ENCODE data around the gene GPD2. TPM values are rescaled to one million over a fixed set of nuclear protein-coding genes. Genes with fewer than 3 reads are reported as not detected.

The GPD2 gene
- total and polyA plus RNA-seq, 2 of the 13 experiments (the other 11 are each of a cell fraction or from before 2014, with no cell fraction given) = not detected

- TF ChIP-seq ZNF800 (CRISPR knock-in tag; IDR thresholded peaks at IDR 0.05) (peak; percentile 92), ZNF672 (CRISPR knock-in tag; IDR thresholded peaks at IDR 0.05) (no peak), REXO4 (CRISPR knock-in tag; IDR thresholded peaks at IDR 0.05; ENCODE audit: borderline replicate concordance) (no peak), SP2 (CRISPR knock-in tag; IDR thresholded peaks at IDR 0.05) (no peak), TCF7 (IDR thresholded peaks at IDR 0.05; ENCODE audit: low read depth) (no peak), PHF21A (CRISPR knock-in tag; IDR thresholded peaks at IDR 0.05) (no peak), MAF1 (CRISPR knock-in tag; IDR thresholded peaks at IDR 0.05; ENCODE audit: borderline replicate concordance) (no peak), ASH2L (IDR thresholded peaks at IDR 0.05; ENCODE audit: insufficient read length, low read depth, low read length) (peak; percentile 85), SP140L (CRISPR knock-in tag; IDR thresholded peaks at IDR 0.05; ENCODE audit: borderline replicate concordance) (no peak), ZNF761 (CRISPR knock-in tag; conservative IDR thresholded peaks at IDR 0.05) (no peak), ZNF235 (CRISPR knock-in tag; IDR thresholded peaks at IDR 0.05; ENCODE audit: borderline replicate concordance) (no peak), ZNF616 (CRISPR knock-in tag; IDR thresholded peaks at IDR 0.05; ENCODE audit: low read depth) (peak; percentile 75; the same call in 1 of the 2 replicates), ZNF674 (CRISPR knock-in tag; IDR thresholded peaks at IDR 0.05; ENCODE audit: low read depth) (no peak), ARNT2 (CRISPR knock-in tag; IDR thresholded peaks at IDR 0.05; ENCODE audit: low read depth) (peak; percentile 75; the same call in 1 of the 2 replicates), ZNF20 (CRISPR knock-in tag; IDR thresholded peaks at IDR 0.05) (no peak), MAFG (CRISPR knock-in tag; IDR thresholded peaks at IDR 0.05) (no peak), NFIC (IDR thresholded peaks at IDR 0.05; ENCODE audit: low read length) (no peak), SNAI1 (CRISPR knock-in tag; IDR thresholded peaks at IDR 0.05; ENCODE audit: borderline replicate concordance) (peak; percentile 46; the same call in 1 of the 2 replicates), KLF6 (CRISPR knock-in tag; IDR thresholded peaks at IDR 0.05) (no peak), ZNF383 (CRISPR knock-in tag; IDR thresholded peaks at IDR 0.05; ENCODE audit: borderline replicate concordance) (0 out of 2 replicates have a peak, but pooled peaks have one; percentile 84), IRF1 (CRISPR knock-in tag; IDR thresholded peaks at IDR 0.05; ENCODE audit: low read depth) (0 out of 2 replicates have a peak, but pooled peaks have one; percentile 67), ZNF501 (CRISPR knock-in tag; IDR thresholded peaks at IDR 0.05) (no peak; the same call in 1 of the 2 replicates), HNF4A (CRISPR knock-in tag; IDR thresholded peaks at IDR 0.05) (no peak), ELF1 (CRISPR knock-in tag; IDR thresholded peaks at IDR 0.05) (no peak; the same call in 1 of the 2 replicates), ZNF468 (CRISPR knock-in tag; IDR thresholded peaks at IDR 0.05) (no peak)
- TF ChIP-seq, protein P1, sequence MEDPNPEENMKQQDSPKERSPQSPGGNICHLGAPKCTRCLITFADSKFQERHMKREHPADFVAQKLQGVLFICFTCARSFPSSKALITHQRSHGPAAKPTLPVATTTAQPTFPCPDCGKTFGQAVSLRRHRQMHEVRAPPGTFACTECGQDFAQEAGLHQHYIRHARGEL (CRISPR knock-in tag; IDR thresholded peaks at IDR 0.05) = 0 out of 2 replicates have a peak, but pooled peaks have one; percentile 49
- TF ChIP-seq, protein P2, sequence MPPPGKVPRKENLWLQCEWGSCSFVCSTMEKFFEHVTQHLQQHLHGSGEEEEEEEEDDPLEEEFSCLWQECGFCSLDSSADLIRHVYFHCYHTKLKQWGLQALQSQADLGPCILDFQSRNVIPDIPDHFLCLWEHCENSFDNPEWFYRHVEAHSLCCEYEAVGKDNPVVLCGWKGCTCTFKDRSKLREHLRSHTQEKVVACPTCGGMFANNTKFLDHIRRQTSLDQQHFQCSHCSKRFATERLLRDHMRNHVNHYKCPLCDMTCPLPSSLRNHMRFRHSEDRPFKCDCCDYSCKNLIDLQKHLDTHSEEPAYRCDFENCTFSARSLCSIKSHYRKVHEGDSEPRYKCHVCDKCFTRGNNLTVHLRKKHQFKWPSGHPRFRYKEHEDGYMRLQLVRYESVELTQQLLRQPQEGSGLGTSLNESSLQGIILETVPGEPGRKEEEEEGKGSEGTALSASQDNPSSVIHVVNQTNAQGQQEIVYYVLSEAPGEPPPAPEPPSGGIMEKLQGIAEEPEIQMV (CRISPR knock-in tag; IDR thresholded peaks at IDR 0.05; ENCODE audit: low read depth) = peak; percentile 78
These were observed 36.1 kb upstream of the GPD2 start (continued) for GRCh38 chr2:156399950-156400705.
